GM12875 (cell line): ENCODE data around the gene PRICKLE3.

Experiments used
- H3K4me3 ChIP-seq: one replicate; pipeline ENCODE4 v1.5.1; 2011; ENCODE audit warnings: low read depth, low read length, control low read depth
- TF ChIP-seq, protein P1 (sequence below): IDR thresholded peaks from 2 replicates; pipeline ENCODE4 v1.5.1; 2011; ENCODE audit warnings: low read depth, mild to moderate bottlenecking, control low read depth, inconsistent platforms, low read length, moderate library complexity, borderline replicate concordance; ENCODE audit not compliant: insufficient read depth

PRICKLE3 gene

DNA sequence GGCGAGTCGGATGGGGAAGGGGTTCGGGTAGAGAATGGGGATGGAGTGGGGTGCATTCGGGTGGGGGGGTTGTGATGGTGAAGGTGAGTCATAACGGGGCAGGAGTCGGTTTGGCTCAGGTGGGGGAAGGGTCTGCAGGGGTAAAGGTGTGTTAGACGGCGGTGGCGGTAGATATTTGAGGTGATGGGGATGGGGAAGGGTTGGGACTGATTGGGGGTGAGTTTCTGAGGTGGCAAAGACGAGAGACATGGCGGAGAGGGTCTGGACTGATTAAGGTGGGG, 13.1 kb upstream of the PRICKLE3 start:
- no peak overlapping the region for H3K4me3 ChIP-seq

GRCh38 chrX:49198540-49199314, 12.6 kb upstream of the PRICKLE3 start:
- H3K4me3 ChIP-seq, result no peak overlapping the region
- TF ChIP-seq, protein P1, sequence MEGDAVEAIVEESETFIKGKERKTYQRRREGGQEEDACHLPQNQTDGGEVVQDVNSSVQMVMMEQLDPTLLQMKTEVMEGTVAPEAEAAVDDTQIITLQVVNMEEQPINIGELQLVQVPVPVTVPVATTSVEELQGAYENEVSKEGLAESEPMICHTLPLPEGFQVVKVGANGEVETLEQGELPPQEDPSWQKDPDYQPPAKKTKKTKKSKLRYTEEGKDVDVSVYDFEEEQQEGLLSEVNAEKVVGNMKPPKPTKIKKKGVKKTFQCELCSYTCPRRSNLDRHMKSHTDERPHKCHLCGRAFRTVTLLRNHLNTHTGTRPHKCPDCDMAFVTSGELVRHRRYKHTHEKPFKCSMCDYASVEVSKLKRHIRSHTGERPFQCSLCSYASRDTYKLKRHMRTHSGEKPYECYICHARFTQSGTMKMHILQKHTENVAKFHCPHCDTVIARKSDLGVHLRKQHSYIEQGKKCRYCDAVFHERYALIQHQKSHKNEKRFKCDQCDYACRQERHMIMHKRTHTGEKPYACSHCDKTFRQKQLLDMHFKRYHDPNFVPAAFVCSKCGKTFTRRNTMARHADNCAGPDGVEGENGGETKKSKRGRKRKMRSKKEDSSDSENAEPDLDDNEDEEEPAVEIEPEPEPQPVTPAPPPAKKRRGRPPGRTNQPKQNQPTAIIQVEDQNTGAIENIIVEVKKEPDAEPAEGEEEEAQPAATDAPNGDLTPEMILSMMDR, result no peak

More for the DNA sequence above, 13.1 kb upstream of the PRICKLE3 start:
- TF ChIP-seq, protein P1, result no peak

GRCh38 chrX:49197543-49198087, 11.4 kb upstream of the PRICKLE3 start:
- no peak overlapping the region for H3K4me3 ChIP-seq
- TF ChIP-seq, protein P1, result no peak

- TF ChIP-seq, protein P1, result no peak
- H3K4me3 ChIP-seq, result no peak overlapping the region
Observed at GRCh38 chrX:49193542-49193964, 7.4 kb upstream of the PRICKLE3 start.

- TF ChIP-seq, protein P1, result peak; percentile 63
- no peak overlapping the region for H3K4me3 ChIP-seq
Observed at GRCh38 chrX:49192722-49193328, 6.7 kb upstream of the PRICKLE3 start.

DNA sequence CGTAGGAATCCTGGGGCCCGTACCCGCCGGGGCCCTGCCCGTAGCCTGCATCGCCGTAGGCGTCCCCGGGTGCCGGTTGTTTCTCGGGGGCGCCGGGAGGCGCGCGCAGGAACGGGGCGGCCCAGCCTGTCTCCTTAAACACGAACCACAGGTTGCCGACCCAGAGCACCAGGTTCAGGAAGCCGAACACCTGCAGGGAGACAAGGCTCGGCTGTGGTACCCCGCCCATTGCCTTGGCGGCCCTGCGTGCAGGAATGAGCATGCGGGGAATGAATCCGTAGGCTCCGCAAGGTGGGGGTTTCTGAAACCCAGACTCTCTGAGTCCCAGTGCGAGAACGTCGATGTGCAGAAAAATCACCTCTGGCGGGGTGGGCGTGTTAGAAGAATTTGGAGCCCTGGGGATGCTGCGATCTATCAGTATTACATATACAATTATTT, 5.4 kb upstream of the PRICKLE3 start:
- TF ChIP-seq, protein P1, result no peak
- H3K4me3 ChIP-seq, result peak overlapping the region; percentile 82

DNA sequence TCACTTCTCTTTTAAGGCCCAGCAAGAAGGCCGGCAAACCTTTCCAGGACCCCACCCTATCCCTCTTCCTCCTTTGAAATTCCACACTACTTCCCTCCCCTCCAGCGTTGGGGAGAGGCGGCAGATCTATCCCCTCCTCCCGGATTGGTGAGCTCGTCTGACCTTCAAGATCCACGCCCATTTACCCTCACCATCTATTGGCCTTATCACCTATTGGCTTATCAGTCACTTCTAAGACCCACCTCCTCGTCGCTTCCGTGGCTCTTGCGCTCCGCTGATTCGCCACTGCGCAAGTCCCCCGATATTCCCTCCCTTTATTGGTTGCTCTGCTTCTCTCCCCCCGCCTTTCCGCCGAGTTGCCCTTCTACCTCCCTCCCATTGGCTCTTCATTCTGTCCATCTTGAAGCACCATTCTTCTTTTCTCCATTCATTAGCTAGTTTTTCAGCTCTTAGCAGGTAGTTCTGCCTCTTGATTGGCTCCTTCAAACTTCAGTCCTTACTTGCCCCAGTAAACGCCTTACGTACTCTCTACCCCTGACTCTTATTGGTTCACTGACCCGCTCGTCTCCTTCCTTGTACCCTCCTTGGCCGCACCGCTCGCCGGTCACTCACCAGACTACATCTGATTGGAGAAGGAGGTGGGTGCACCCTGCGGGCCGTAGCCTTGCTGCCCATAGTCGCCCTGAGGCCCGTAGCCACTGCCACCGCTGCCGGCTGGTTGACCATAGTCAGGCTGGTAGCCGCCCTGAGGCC, 4.8 kb upstream of the PRICKLE3 start:
- H3K4me3 ChIP-seq, result peak overlapping the region; percentile 82
- TF ChIP-seq, protein P1, result no peak
